ENCODE results near the gene ACTN4. TPM values are rescaled to one million over a fixed set of nuclear protein-coding genes. Genes with fewer than 3 reads are reported as not detected.

The ACTN4 gene
- total RNA-seq, 1 donor from 2014 or later = 975 TPM

DNA sequence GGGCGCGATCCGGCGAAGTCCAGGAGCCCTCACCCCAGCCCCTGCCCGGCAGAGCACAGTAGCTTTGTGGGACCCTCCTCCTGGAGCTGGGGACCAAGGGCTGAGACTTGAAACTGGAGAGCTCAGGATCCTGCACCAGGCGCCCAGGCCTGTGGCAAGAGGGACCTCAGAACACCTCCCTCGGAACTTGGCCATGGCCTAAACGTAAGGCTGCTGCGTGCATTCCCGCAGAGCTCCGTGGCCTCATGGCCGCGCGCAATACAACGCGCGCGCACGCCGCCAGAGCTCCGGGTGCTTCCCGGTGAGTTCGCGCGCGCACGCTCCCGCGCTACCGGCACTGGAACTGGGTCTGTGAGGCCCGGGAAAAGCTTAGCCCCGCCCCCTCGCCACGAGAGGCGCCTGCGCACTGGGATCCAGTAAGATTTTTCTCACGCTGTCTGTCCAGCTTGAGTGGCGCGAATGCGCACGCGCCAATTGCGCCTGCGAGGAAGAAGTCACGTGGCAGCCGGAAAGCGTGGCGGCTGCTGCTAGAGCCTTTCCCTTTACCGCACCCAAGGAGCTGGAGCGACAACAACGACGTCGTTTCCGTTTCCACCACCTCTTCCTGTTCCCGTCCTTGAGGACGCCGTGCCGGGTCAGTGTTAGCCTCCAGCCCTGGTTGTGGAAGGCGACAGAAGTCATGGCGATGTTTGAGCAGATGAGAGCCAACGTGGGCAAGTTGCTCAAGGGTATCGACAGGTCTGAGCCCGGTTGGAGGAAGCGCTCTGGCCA is 28.7 kb upstream of the ACTN4 start, which contains the start of gene EIF3K:
TSS of gene EIF3K (plus strand) at position 599 of the 771 bp plus-strand sequence. CDS start at position 680, 81 bp downstream.
- TF ChIP-seq, protein P1, sequence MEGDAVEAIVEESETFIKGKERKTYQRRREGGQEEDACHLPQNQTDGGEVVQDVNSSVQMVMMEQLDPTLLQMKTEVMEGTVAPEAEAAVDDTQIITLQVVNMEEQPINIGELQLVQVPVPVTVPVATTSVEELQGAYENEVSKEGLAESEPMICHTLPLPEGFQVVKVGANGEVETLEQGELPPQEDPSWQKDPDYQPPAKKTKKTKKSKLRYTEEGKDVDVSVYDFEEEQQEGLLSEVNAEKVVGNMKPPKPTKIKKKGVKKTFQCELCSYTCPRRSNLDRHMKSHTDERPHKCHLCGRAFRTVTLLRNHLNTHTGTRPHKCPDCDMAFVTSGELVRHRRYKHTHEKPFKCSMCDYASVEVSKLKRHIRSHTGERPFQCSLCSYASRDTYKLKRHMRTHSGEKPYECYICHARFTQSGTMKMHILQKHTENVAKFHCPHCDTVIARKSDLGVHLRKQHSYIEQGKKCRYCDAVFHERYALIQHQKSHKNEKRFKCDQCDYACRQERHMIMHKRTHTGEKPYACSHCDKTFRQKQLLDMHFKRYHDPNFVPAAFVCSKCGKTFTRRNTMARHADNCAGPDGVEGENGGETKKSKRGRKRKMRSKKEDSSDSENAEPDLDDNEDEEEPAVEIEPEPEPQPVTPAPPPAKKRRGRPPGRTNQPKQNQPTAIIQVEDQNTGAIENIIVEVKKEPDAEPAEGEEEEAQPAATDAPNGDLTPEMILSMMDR (IDR thresholded peaks at IDR 0.05; ENCODE audit: partially characterized antibody, unreplicated experiment) = no peak
- Mint-ChIP-seq H3K4me3 (ENCODE audit: unreplicated experiment) (peak within 1 kb of the TSS; percentile 100), H3K27ac (ENCODE audit: unreplicated experiment) (peak within 1 kb of the TSS; percentile 98), H3K27me3 (ENCODE audit: unreplicated experiment) (peaks cover 11% of the 10 kb centered on the region), H3K4me1 (ENCODE audit: low read depth, unreplicated experiment) (peaks cover 4% of the 10 kb centered on the region), H3K36me3 (ENCODE audit: unreplicated experiment) (no peaks in the 10 kb centered on the region), H3K9me3 (ENCODE audit: unreplicated experiment) (peaks cover 5% of the 10 kb centered on the region)
- peak; percentile 98 for DNase-seq

DNA sequence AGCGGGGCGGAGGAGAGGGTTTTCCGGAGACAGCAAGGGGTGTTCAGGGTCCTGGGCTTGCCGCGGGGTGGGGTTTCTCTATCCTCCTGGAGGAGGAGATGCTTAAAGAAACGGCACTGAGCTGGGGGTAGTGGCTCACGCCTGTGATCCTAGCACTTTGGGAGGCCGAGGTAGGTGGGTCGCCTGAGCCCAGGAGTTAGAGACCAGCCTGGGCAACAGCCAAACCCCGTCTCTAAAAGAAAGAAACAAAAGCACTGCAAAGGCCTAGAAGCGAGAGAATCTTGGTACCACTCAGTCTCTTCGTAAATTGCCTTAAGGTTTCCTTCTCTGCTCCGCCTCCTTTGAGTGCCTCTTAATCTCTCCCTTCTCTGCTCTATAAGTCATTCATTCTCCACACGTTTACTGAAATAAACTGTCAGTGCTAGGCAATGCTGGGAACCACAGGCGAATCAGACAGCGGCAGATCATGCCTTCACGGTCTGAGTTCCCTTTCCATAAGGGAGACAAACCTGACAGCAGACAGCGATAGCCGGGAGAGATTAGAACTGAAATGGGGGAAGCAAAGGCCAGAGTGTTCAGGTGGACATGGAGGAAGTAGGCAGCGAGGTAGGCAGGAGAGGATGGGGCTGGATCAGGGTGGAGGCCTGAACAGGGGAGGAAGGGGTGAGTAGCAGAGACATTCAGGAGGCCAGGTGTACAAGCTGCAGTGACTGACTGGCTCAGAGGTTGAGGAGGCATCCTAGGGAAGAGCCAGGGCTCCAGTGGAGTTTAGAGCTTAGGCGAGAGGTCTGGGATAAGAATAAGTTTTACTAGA is 27.9 kb upstream of the ACTN4 start:
- H3K27ac Mint-ChIP-seq (ENCODE audit: unreplicated experiment) = peak overlapping the region; percentile 98
- H3K9me3 Mint-ChIP-seq (ENCODE audit: unreplicated experiment) = peaks cover 5% of the 10 kb centered on the region
- peaks cover 4% of the 10 kb centered on the region for H3K4me1 Mint-ChIP-seq (ENCODE audit: low read depth, unreplicated experiment)
- no peak for DNase-seq
- TF ChIP-seq, protein P1 (IDR thresholded peaks at IDR 0.05; ENCODE audit: partially characterized antibody, unreplicated experiment) = no peak
- H3K36me3 Mint-ChIP-seq (ENCODE audit: unreplicated experiment) = no peaks in the 10 kb centered on the region
- H3K4me3 Mint-ChIP-seq (ENCODE audit: unreplicated experiment) = peak overlapping the region; percentile 100
- H3K27me3 Mint-ChIP-seq (ENCODE audit: unreplicated experiment) = peaks cover 11% of the 10 kb centered on the region

DNA sequence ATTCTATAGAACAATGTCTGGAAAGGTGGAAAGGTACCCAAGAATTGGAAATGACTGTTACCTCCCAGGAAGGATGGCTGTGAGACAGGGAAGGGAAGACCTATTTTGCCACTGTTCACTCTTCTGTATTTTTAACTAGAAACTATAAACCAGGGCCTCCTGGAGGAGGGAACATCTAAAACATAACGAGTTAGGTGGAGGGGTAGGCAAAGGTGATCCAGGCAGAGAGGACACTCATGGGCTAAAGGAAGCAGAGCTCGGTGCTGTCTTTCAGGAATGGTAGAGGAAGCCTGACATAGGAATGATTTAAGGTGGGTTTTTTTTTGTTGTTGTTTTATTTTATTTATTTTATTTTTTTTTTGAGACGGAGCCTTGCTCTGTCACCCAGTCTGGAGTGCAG is 22.6 kb upstream of the ACTN4 start:
- Mint-ChIP-seq H3K27me3 (ENCODE audit: unreplicated experiment) (peaks cover 2% of the 10 kb centered on the region), H3K36me3 (ENCODE audit: unreplicated experiment) (no peaks in the 10 kb centered on the region), H3K4me3 (ENCODE audit: unreplicated experiment) (no peak overlapping the region), H3K9me3 (ENCODE audit: unreplicated experiment) (no peaks in the 10 kb centered on the region), H3K4me1 (ENCODE audit: low read depth, unreplicated experiment) (peaks cover under 1% of the 10 kb centered on the region), H3K27ac (ENCODE audit: unreplicated experiment) (no peak overlapping the region)
- TF ChIP-seq, protein P1 (IDR thresholded peaks at IDR 0.05; ENCODE audit: partially characterized antibody, unreplicated experiment) = no peak
- DNase-seq = no peak

- Mint-ChIP-seq H3K9me3 (ENCODE audit: unreplicated experiment) (no peaks in the 10 kb centered on the region), H3K27me3 (ENCODE audit: unreplicated experiment) (peaks cover 7% of the 10 kb centered on the region), H3K36me3 (ENCODE audit: unreplicated experiment) (no peaks in the 10 kb centered on the region), H3K4me3 (ENCODE audit: unreplicated experiment) (no peak overlapping the region), H3K27ac (ENCODE audit: unreplicated experiment) (no peak overlapping the region), H3K4me1 (ENCODE audit: low read depth, unreplicated experiment) (no peaks in the 10 kb centered on the region)
- TF ChIP-seq, protein P1 (IDR thresholded peaks at IDR 0.05; ENCODE audit: partially characterized antibody, unreplicated experiment) = no peak
- DNase-seq = no peak
Measured at GRCh38 chr19:38626401-38626800, 21.0 kb upstream of the ACTN4 start.
